HG03064 (cell line): ENCODE results near the gene CMKLR1.
A peak's percentile ranks its signal among the peaks of the same experiment; 100 is the strongest.

Experiments
- ATAC-seq: cut with Tn5 transposase; IDR thresholded peaks from one replicate; pipeline ENCODE4 v1.9.1; 2021; ENCODE audit warnings: low read depth; ENCODE audit not compliant: unreplicated experiment

Gene CMKLR1

DNA sequence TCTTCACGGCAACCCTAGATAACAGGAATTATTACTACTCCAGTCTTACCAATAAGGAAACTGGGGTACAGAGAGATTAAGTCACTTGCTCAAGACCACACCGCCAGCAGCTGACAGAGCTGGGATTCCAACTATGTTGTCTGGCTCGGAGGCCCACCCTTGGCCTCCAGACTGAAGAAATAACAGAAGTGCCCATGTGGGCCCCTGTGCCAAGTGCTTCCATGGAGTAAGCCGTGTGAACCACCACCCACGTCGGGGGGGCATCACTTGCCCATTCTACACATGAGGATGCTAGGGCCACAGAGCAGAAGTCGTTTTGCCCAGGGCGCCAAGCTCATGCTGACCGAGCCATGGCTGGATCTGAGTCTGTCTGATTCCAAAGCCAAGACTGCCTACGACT is 926 bp upstream of the CMKLR1 start:
- ATAC-seq = no peak

DNA sequence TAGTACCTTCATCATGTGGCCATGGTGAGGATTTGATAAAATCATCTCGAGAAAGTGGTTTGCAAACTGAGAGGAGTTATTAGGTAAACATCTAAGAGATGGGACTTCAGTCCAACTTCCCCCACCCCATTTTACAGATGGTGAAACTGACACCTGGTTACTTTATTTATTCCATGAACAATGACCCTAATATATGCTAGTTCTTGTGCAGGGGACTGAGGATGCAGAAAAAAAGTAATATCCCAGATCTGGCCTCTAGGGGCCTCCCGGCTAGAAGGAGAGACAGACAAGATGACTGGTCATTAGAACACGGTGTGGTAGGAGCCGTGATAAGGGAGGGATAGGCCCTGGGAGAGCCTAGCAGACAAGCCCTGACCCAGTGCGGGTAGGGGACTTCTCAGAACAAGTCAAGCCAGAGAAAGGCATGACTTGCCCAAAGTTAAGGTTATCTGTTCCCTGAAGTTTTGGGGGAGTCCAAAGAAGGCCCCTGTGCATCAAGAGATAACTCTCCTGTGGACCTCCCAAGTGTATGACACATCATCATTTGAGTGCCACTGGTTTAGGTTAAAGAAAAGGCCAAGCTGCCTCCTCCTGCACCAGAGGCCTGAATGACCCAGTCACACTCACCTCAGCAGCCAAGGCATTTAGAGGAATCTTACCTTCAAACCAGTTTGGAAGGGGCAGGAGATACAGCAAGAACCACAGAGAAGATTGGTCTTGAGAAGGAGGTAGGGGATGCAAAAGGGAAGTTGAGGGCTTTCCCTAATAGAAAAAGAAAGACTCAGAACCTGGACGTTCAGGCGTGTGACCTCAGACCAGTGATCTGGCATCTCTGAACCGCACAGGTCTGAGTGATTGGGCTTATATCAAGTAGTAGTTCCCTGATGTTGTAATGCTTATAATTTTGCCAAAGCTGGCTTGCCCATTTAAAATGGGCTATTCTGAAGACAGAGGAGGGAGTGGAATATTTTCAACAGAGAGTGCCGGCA is 1.6 kb downstream of the CMKLR1 start:
- ATAC-seq = no peak

DNA sequence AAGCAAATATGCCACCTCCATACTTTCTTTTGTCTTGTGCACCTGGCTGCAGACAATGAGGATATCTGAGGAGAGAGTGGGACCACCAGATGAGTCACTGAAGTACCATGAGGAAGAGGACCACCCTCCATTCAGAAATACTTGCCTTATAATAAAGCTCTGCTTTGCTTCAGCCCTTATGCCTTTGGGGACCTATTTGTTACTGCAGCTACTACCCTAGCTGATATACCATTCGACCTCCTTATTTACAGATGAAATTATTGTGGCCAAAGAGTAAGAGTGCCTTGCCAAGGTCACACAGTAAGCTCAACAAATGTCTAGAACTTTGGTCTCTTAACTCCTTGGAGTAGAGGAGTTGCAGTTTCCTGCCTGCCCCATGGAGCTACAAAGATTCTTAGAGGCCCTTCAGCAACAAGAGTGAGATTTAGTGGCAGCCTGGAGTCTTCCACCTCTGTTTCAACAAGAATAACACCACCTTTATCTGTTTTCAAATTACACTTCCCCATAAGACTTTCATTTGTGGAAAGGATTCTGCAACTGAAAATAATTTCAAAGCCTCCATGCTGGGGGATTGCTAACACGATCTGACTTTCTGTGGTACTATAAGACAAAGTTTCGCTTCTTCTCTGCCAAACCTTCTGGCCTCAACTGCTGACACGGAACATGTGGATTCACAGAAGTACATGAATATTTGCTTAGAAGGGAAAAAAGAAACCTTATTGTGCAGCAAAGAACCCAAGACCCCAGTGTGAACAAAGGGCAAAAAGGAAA is 3.6 kb downstream of the CMKLR1 start:
- no peak for ATAC-seq

DNA sequence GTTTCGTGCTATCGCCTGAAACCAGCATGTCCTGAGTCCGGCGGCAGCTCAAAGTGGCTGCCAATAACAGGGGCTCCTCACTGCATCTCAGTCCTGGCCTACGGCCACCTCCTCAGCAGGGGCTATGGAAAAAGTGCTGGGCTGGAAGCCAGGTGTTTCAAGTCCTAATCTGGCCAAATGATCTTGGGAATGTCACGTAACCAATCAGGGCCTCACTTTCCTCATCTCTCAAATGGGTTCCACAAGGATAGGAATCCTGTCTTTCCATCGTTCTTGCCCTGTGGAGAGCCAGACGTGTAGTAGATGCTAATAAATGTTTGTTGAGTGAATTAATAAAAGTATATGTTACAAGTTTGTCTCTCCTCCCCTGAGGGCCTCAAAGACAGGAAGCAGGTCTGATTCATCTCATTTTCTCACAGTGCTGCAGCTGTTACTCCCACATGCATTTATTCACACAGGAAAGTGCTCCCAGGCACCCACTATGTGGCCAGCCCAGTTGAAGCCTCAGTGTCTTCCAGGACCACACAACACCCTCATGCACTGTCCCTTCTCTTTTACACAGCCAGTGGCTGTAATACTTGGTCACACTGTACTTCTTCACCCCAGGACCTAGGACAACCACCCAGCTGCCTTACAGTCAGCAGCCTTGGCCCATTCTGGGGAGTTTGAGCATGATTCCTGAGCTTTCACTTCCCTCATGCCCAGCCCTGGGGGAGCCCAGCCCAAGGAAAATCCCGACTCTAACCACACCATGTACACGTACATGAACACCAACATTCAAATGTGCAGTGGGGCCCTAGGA is 5.0 kb downstream of the CMKLR1 start:
- ATAC-seq = peak; percentile 49

- ATAC-seq = no peak
These were observed 6.2 kb downstream of the CMKLR1 start for GRCh38 chr12:108332791-108333382.

DNA sequence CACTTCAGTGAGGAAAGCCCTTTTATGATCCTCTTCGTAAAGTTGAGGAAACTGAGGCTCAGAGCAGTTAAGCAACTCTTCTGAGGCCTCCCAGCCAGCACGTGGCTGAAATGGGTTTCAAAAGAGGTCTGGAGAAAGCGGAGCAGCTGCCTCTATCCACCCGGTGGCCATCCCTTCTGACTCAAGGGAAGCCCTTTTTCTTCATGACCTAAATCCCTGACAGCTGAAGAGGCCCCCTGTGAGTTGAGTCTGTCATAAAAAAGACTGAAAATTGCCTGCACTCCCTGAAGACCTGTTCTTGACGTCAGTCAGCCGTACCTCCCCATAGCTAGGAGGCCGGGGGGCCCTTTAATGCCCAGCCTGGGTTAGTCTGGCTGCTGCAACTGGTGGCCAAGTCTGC is 10.7 kb downstream of the CMKLR1 start:
- no peak for ATAC-seq

- no peak for ATAC-seq
These were observed 11.3 kb downstream of the CMKLR1 start for GRCh38 chr12:108327621-108328344.

- no peak for ATAC-seq
These were observed 12.8 kb downstream of the CMKLR1 start for GRCh38 chr12:108326254-108326750.

- no peak for ATAC-seq
These were observed 13.6 kb downstream of the CMKLR1 start for GRCh38 chr12:108325549-108325948.

DNA sequence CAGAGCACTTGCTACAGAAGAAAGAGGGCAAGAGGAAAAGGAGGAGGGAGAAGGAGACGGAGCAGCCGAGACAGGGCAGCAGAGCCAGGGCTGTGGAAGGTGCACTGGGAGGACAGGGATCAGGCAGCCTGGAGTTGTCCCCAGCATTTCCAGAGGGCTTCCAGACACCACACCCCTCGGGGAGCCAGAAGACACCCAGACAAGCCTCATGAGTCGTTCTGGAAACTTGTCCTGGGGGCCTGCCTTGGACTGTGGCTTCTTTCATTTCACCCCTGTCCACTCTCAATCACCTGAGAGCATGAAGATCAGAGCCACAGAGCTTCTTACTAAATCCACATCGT is 14.1 kb downstream of the CMKLR1 start:
- no peak for ATAC-seq

DNA sequence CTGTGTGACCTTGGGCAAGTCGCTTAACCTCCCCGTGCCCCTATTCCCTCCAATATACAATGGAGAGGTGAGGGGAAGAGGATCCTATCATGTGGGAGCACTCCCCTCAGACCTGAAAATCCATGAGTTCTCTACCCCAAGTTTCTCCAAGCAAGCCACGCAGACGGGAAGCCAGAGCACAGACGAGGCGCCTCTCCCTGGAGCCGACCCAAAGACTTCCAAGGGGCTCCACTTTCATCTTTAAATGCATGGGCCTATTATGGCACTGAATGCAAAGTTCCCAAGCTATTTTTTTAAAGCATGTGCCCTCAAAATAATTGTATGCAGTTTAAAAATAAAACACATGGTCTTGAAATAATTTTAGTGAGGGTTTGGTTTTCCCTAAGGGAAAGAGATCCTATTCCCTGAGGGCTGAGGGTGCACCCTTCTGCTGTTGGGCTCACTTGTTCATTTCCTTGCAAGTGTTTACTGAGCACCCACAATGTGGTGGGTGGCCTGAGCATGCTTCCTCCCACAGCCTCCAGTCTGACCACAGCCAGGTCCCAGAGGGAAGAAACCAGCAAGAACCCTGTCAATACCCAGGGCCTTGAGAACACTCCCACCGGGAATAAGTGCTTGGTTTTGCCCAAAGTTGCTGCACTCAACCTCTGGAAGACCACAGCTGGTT is 14.6 kb downstream of the CMKLR1 start:
- no peak for ATAC-seq

GRCh38 chr12:108323581-108323980 is 15.5 kb downstream of the CMKLR1 start:
- no peak for ATAC-seq

- ATAC-seq = no peak
These were observed 16.1 kb downstream of the CMKLR1 start for GRCh38 chr12:108322998-108323397.

DNA sequence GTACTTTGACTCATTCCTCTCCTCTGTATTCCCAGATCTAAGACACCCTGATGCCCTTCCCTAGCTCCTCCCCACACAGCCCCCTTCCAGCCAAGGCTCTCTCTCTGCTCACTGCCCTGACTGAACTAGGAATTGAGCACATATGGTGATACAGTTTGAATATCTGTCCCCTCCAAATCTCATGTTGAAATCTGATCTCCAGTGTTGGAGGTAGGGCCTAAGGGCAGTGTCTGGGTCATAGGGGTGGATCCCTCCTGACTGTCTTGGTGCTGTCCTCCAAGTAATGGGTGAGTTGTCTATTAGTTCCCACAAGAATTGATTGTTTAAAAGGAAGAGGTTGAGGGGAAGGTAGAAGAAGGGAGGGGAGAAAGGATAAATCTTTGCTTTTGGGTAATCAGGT is 17.4 kb downstream of the CMKLR1 start:
- ATAC-seq = no peak

- no peak for ATAC-seq
These were observed 18.4 kb downstream of the CMKLR1 start for GRCh38 chr12:108320507-108321293.

- ATAC-seq = no peak
These were observed 19.6 kb downstream of the CMKLR1 start for GRCh38 chr12:108319277-108320234.
